GM18909 (cell line): ENCODE data around the gene SUSD6.
"Not testable (repeated sequence)": the region's sequence is repeated elsewhere in the genome, so short reads cannot be mapped to it uniquely, and the experiment has no call there.

Experiments
- ATAC-seq: cut with Tn5 transposase; IDR thresholded peaks from one replicate; pipeline ENCODE4 v1.9.1; 2021; ENCODE audit warnings: mild to moderate bottlenecking; ENCODE audit not compliant: unreplicated experiment, poor library complexity

SUSD6 gene

GRCh38 chr14:69708586-69709560, 97.5 kb downstream of the SUSD6 start:
- no peak for ATAC-seq

- no peak for ATAC-seq
Observed at GRCh38 chr14:69710378-69710777, 99.0 kb downstream of the SUSD6 start.

DNA sequence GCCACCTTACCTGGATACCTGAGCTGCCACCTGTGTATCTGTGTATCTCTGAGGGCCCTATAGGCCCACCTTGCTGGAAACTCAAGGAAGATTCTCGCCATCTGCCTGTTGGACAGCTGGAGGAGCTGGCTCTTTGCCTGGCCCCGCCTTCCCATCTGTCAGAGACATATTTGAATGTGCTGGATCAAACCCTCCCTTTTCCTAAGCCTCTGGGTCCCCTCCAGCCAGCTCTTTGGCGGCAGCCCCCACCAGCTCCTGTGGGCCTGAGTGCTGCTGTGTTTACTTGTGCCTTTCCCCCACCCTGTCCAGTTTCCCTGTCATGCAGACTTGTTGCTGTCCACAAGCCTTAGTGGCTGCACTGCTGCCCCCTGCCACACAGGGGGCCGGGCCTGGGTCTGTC, 99.7 kb downstream of the SUSD6 start:
- ATAC-seq = no peak

GRCh38 chr14:69711477-69711876, 100.1 kb downstream of the SUSD6 start:
- no peak for ATAC-seq

GRCh38 chr14:69711881-69712560, 100.6 kb downstream of the SUSD6 start:
- ATAC-seq = no peak

GRCh38 chr14:69712599-69713088, 101.2 kb downstream of the SUSD6 start:
- no peak for ATAC-seq

- ATAC-seq = no peak
Observed at GRCh38 chr14:69713209-69713781, 101.9 kb downstream of the SUSD6 start.

DNA sequence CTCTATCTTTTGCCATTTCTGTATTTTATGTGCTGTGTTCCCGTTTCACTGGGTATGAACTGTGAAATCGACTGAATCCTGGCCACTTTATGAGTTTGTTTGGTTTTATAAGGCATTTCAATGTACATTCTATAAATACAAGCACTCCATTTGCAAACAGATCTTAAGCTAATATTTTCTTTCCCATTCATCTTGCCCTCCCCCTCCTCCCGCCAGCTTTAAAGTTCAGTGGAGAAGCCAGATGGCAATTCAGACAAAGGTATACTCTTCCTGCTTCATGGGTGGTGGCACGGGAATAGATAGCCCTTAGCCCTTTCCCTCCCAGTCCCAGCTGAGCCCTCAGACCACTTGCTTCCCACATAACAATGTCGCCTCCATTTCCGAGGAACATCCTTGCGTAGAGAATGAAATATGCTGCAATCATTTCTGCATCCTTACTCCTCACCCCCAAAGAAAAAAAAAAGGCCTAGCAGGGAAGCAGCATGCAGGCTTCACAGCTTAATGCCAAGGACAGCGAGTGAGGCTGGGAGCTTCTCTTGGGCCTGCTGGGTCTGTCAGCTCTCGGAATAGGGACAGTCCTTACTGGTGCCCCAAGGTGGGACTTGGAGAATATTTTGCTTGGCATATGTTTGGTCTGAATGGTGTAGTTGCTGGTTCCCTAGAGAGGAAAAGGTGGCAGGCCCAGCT, 102.7 kb downstream of the SUSD6 start:
- ATAC-seq = no peak

- no peak for ATAC-seq
Observed at GRCh38 chr14:69715725-69716477, 104.5 kb downstream of the SUSD6 start.

GRCh38 chr14:69716478-69717187, 105.2 kb downstream of the SUSD6 start:
- no peak for ATAC-seq

GRCh38 chr14:69718614-69719013, 107.2 kb downstream of the SUSD6 start:
- ATAC-seq = not testable (repeated sequence)

- ATAC-seq = no peak
Observed at GRCh38 chr14:69719501-69719951, 108.1 kb downstream of the SUSD6 start.

DNA sequence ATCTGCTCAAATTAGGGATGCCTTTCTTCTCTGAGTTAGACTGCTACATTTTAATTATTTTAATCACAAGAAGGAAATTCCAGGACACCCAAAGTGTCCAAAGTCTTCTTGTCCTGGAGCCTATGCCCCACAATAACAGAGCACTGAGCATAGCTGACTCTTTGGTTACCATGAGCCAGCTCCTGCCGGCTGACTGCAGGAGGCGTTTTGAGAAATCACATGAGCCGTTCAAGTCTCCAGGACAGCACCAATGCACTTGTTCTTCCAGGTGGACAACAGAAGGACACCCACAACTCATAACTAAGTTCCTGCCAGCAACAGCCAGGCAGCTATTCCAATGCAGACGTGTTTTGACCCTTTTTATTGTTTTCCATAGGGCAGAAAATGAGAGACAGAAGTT, 109.5 kb downstream of the SUSD6 start:
- no peak for ATAC-seq

- peak; percentile 90 for ATAC-seq
Observed at GRCh38 chr14:69726761-69727511, 115.5 kb downstream of the SUSD6 start.

- no peak for ATAC-seq
Observed at GRCh38 chr14:69727860-69728259, 116.5 kb downstream of the SUSD6 start.

DNA sequence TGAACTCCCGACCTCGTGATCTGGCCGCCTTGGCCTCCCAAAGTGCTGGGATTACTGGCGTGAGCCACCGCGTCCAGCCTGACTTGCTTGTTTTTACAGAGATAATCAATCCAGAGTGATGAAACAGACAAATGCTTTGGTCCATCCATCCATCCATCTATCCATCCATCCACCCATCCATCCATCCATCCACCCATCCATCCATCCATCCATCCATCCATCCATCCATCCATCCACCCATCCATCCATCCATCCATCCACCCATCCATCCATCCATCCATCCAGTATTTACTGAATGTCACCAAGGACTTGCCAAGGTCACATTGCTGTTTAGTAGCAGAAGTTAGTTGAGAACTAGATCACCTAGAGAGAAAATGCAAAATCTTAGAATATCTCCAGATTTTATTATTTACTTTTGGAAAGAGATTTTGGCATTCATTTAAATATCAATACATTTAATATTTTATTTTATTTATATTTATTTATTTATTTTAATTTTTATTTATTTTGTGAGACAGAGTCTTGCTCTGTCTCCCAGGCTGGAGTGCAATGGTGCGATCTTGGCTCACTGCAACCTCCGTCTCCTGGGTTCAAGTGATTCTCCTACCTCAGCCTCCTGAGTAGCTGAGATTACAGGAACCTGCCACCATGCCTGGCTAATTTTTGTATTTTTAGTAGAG, 120.7 kb downstream of the SUSD6 start:
- not testable (repeated sequence) for ATAC-seq

GRCh38 chr14:69736405-69736804, 125.0 kb downstream of the SUSD6 start:
- ATAC-seq = not testable (repeated sequence)

- no peak for ATAC-seq
Observed at GRCh38 chr14:69741055-69741454, 129.7 kb downstream of the SUSD6 start.
